IPS-18c (cell line): ENCODE results near the gene YBX2.

Source experiments
- H3K4me3 ChIP-seq: 2 replicates; pipeline ENCODE4 v1.7.0; 2013; ENCODE audit warnings: low read depth, mild to moderate bottlenecking, low read length, moderate library complexity; ENCODE audit not compliant: insufficient read depth
- H3K9me3 ChIP-seq: one replicate; pipeline ENCODE4 v1.6.1; 2013; ENCODE audit warnings: mild to moderate bottlenecking, low read length, moderate library complexity; ENCODE audit not compliant: control insufficient read depth, insufficient read depth

Gene YBX2

DNA sequence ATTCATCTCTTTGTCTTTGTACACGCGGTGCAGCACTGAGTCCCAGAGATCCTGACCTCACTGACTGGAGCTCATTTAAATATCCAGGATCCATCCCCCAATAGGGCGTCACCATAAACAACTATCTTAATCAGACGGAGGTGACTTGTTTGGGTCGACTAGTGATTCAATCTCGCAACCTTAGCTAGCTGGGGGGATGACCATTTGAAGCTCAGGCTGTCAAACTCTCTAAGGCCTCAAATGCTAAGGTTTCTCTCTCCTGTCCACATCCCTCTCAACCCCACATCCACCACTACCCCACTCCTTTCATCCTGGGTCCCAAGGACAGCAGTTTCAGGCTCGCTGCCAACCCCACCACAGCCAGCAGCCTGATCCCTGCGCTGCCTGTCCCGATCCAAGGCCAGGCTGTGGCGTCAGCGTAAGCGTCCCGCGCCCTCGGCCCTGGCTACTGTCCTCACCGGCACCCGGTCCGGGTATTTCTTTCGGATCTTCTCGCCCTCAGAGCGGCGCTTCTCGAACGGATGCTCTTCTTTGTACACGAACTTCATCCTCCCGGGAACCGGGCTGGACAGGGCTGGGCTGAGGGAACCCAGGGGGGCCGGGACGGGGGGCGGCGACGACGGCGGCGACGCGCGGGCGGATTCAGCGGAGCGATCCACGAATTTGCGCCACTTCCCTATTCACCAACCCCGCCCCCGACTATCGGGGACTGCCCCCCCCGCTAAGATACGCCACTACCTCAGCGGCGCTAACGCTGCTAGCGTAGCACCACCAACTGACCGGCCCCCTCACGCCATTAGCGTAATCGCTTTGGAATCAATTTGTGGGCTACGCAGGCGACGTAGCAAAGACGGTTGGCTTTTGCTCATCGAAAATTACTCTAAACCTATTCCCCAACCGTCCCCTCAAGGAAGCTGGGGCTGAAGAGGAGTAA is 52.4 kb downstream of the YBX2 start, which contains the start of gene GABARAP:
GABARAP (minus strand) TSS at position 667 of the 934 bp plus-strand sequence; CDS start at position 548, 119 bp downstream.
- Histone ChIP-seq H3K4me3 (peak within 1 kb of the TSS; percentile 97), H3K9me3 (no peaks in the 10 kb centered on the region)

DNA sequence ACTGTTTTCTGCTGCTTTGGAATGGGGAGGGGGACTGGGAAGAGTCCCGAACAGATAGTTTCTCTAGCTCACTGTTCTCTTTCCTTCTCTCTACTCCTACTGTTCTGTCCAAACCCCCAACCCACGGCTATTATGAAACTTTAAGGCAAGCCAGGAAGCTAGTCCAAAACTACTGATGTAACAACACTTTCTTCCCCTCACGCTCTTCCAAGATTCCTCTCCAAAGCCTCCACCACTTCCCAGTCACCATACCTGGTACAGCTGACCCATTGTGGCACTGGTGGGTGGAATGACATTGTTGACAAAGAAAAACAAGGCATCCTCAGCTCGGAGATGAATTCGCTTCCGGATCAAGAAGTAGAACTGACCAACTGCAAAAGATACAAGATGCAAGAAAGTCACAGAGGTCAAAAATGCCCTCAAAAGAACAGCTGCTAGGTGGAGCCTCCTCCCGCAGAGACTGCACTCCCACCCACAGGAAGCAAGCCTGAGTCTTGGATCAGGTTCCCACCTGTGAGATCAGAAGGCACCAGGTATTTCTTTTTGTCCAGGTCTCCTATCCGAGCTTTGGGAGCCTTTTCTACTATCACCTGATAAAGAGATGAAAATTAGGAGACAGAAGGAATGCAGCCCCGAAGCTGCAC is 53.2 kb downstream of the YBX2 start:
- Histone ChIP-seq H3K9me3 (no peaks in the 10 kb centered on the region), H3K4me3 (peak overlapping the region; percentile 97)

DNA sequence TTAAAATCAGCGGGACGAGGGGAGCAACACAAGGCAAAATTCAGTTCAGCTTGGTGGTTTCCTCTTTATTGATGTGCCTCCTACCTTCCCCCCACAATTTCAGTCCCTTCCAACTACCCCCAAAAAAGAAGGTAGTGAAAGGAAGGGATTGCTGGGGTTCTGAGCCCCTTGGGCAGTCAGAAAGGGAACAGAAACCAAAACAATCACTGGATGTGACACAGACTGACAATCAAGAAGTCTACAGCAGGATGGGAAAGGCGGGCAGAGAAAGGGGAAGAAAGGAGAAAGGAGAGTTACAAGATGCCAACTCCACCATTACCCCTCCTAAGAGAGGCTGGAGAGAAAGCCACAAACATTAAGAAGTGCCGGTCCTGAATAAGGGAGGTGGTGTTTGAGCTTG is 54.1 kb downstream of the YBX2 start:
- Histone ChIP-seq H3K9me3 (no peaks in the 10 kb centered on the region), H3K4me3 (0 out of 2 replicates have a peak overlapping the region, but pooled peaks have one; percentile 20)

DNA sequence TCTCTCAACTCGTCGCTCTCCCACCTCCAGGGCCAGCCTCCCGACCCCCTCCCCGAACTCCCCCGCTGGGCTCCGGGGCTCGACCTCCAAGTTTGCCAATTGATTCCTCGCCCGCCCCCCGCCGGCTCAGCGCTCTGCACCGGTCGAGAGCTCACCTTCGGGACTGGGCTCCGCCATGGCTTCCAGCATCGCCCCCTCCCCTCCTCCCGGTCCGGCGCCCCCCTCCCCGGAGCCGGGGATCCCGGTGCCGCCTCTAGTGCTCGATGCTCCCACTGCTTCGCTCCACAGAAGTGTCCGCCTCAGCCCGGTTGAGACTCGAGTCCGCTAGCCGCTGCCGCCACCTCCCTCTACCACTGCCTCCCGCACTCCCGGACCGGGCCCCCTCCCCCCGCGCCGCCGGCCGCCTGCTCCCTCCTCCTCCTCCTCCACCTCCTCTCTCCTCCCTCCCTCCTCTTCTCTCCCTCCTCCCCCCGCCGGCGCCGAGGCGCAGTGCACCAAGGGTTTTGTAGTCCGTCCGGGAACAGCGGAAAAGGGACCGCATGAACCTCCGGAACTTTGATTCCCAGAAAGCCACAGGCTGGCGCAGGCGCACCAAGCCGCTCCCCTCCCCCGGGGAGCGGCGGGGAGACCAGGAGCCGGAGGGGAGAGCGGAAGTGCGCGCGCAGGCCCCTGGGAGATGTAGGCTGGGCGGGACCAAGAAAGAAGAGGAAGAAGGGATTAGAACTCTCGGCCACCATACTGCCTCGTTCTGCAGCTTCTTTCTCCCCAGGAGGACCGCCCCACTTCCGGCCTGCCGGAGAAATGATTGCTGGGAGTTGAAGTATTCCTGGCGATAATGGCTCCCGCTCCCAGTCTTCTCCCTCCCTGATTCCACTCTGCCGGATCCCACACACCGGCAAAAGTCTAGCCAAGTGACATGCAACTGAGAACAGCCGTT is 55.1 kb downstream of the YBX2 start, which contains the start of gene PHF23:
PHF23 (minus strand) TSS at position 367 of the 937 bp plus-strand sequence; CDS start at position 189, 178 bp downstream.
- Histone ChIP-seq H3K4me3 (peak within 1 kb of the TSS; percentile 96), H3K9me3 (no peaks in the 10 kb centered on the region)

DNA sequence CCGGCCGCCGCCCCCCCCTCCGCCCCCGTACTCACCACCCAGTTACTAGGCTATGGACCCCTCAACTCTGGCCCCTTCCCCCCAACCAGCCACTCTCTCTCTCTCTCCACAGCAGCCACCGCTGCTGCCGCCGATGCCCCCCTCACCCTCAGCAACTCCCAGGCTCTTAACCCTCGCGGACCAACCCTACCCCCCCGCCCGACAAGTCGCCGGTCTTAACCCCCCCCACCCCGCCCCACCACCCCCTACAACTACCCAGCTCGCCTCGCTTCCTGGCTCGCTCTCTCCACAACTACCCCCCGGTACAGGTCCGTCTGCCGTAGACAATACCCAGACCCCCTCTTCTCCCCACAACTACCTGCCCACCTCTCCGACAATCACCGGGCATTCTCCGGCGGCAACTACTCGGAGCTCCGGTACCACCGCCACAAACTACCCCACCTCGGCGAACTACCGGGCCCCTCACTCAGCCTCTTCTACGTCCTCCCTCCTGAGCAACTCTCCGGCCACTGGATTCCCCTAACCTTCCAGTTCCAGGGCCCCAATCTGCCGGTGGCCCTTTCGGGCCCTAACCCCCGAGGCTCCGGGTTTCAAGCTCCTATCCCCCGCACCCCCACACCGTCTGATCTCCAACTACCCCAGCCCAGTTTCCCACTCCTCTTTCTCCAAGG is 55.9 kb downstream of the YBX2 start:
- Histone ChIP-seq H3K9me3 (no peaks in the 10 kb centered on the region), H3K4me3 (peak overlapping the region; percentile 96)
